K562 (cell line): ENCODE results near the gene ASB2.

Source experiments
- C11orf30 ChIP-seq: fragments of 450-650 bp; IDR thresholded peaks from 2 replicates; pipeline ENCODE4 v1.6.1; 2016; ENCODE audit warnings: low read depth, mild to moderate bottlenecking
- CBFB ChIP-seq: sonication (generic); formaldehyde crosslinking; IDR thresholded peaks from 2 replicates; pipeline ENCODE4 v1.4.0; 2020; ENCODE audit warnings: mild to moderate bottlenecking, missing genetic modification reagents
- CTCF ChIP-seq, 3 experiments: IDR thresholded peaks in 2 of 3; conservative IDR thresholded peaks in 1 of 3; 2 replicates each; pipeline ENCODE4 v1.5.1; 2011 to 2012; ENCODE audit warnings: low read length in 3 of 3, mild to moderate bottlenecking in 3 of 3, control low read depth in 2 of 3, improper control_type of control experiment in 1 of 3, inconsistent platforms in 1 of 3, low read depth in 1 of 3, mixed read lengths in 1 of 3, moderate library complexity in 1 of 3; ENCODE audit not compliant: insufficient read depth in 2 of 3
- EGR1 ChIP-seq: fragments of 450-650 bp; conservative IDR thresholded peaks from 2 replicates; pipeline ENCODE4 v1.6.1; 2017; ENCODE audit warnings: mild to moderate bottlenecking
- FOSL1 ChIP-seq: fragments of 200-800 bp; sonication (Bioruptor generic); conservative IDR thresholded peaks from 2 replicates; pipeline ENCODE4 v1.6.1; 2016; ENCODE audit warnings: missing genetic modification characterization, missing compliant biosample characterization
- HMG20B ChIP-seq: fragments of 250-450 bp; sonication (Bioruptor Pico); IDR thresholded peaks from 2 replicates; pipeline ENCODE4 v1.5.0; 2021; ENCODE audit warnings: mild to moderate bottlenecking
- MCM3 ChIP-seq: fragments of 450-650 bp; IDR thresholded peaks from 2 replicates; pipeline ENCODE4 v1.6.1; 2016
- POLR2A ChIP-seq: fragments of 450-650 bp; conservative IDR thresholded peaks from 2 replicates; pipeline ENCODE4 v1.6.1; 2016
- TCF3 ChIP-seq: sonication (generic); formaldehyde crosslinking; IDR thresholded peaks from 2 replicates; pipeline ENCODE4 v1.4.0; 2020; ENCODE audit warnings: mild to moderate bottlenecking, missing genetic modification reagents
- USF2 ChIP-seq: sonication (generic); formaldehyde crosslinking; IDR thresholded peaks from 2 replicates; pipeline ENCODE4 v1.5.0; 2020; ENCODE audit warnings: missing genetic modification reagents
- ZNF232 ChIP-seq: sonication (generic); formaldehyde crosslinking; IDR thresholded peaks from 2 replicates; pipeline ENCODE4 v1.8.0; 2022; ENCODE audit warnings: mild to moderate bottlenecking, missing genetic modification reagents

GRCh38 chr14:93930296-93930988 lies 45.9 kb downstream of the ASB2 start:
- TF ChIP-seq FOSL1 (tag) (no peak), ZNF232 (CRISPR knock-in tag) (no peak), C11orf30 (no peak), USF2 (CRISPR knock-in tag) (no peak), CBFB (no peak), EGR1 (no peak), HMG20B (CRISPR knock-in tag) (no peak), TCF3 (CRISPR knock-in tag) (no peak), MCM3 (no peak), POLR2A (no peak), CTCF (IDR thresholded peaks at IDR 0.05 in 2 of 3, conservative IDR thresholded peaks at IDR 0.05 in 1 of 3; ENCODE audit: insufficient read depth in 2 of 3, low read depth in 1 of 3, low read length in 3 of 3) (no peak)
